ENCODE measurements around the gene GARIN5B.

DNA sequence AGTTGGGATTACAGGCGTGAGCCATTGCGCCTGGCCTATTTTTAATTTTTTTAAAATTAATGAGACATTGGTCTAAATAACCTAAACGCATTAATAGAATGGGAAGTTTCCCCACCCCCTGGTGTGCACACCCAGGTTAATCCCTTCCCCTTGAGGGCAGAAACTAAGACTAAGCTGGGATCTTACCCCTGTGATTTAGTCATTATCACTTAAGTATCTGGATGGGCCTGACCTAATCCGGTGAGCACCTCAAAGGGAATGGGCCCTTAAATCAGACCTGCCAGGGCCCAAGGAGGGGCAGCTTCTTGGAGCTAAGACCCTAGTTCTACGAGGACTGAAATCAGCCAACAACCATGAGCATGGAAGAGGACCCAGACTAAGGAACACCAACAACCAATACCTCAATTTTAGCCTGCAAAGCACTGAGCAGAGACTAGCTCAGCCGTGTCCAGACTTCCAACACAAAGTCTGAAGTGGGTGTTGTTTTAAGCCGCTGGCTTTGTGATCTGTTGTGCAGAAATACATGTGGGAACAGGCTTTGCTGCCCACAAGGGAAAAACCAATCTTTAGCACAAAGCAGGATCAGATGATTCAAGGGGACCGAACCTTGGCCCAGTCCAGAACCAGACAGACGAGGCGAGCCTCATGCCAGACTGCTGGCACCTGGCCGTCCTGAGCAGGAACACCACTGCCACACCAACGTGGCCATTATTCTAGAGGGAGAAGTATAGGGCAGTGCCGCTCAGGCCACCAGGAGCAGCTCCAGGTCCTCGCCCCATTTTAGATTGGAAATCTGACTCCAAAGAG is 37.4 kb upstream of the GARIN5B start:
- TF ChIP-seq EZH2phosphoT487 (IDR thresholded peaks at IDR 0.05; ENCODE audit: insufficient read depth, low read depth) (no peak), EZH2 (IDR thresholded peaks at IDR 0.05; ENCODE audit: insufficient read depth, poor library complexity, severe bottlenecking) (no peak)
